WTC11 (cell line): ENCODE measurements around the gene ALOX12. TPM values are rescaled to one million over a fixed set of nuclear protein-coding genes. Genes with fewer than 3 reads are reported as not detected.

ENCODE experiments used
- ATAC-seq: fragments of 200-7000 bp; cut with Tn5 transposase; 2 replicates; pipeline ENCODE4 v1.10.0; 2021; ENCODE audit warnings: mild to moderate bottlenecking, moderate library complexity
- CTCF ChIA-PET: fragments of 300-600 bp; sonication (Branson Sonifier 250); formaldehyde crosslinking; loops from one replicate; lab custom pipeline; 2021; ENCODE audit warnings: antibody characterized with exemption; lab: Charles Lee
- POLR2A ChIA-PET: fragments of 350-600 bp; sonication (Branson Sonifier 250); formaldehyde crosslinking; loops from one replicate; lab custom pipeline; 2021; ENCODE audit warnings: antibody characterized with exemption; lab: Charles Lee
- DNase-seq: peaks from one replicate; pipeline ENCODE4 v3.0.0; 2021; ENCODE audit warnings: low spot score
- H3K27ac Mint-ChIP-seq: 2 replicates; pipeline ENCODE4 v1.8.0; 2021; ENCODE audit warnings: mixed read lengths
- H3K27me3 Mint-ChIP-seq: 2 replicates; pipeline ENCODE4 v1.8.0; 2021; ENCODE audit warnings: low read depth, mild to moderate bottlenecking, moderate library complexity, mixed read lengths
- H3K36me3 Mint-ChIP-seq: 2 replicates; pipeline ENCODE4 v1.8.0; 2021; ENCODE audit warnings: mixed read lengths
- H3K4me1 Mint-ChIP-seq: 2 replicates; pipeline ENCODE4 v1.8.0; 2022; ENCODE audit warnings: mixed read lengths
- H3K4me3 Mint-ChIP-seq: 2 replicates; pipeline ENCODE4 v1.8.0; 2021; ENCODE audit warnings: mild to moderate bottlenecking, moderate library complexity, mixed read lengths
- H3K9me3 Mint-ChIP-seq: 2 replicates; pipeline ENCODE4 v1.8.0; 2021; ENCODE audit warnings: mixed read lengths
- CREM ChIP-seq: sonication (generic); formaldehyde crosslinking; IDR thresholded peaks from 2 replicates; pipeline ENCODE4 v1.8.1; 2022; ENCODE audit warnings: mild to moderate bottlenecking, missing genetic modification reagents, moderate library complexity
- EMX1 ChIP-seq: fragments of 250-450 bp; sonication (Bioruptor Pico); IDR thresholded peaks from 2 replicates; pipeline ENCODE4 v1.8.0; 2021; ENCODE audit warnings: mild to moderate bottlenecking
- GRHL2 ChIP-seq: fragments of 250-450 bp; sonication (Bioruptor Pico); IDR thresholded peaks from 2 replicates; pipeline ENCODE4 v1.8.0; 2022; ENCODE audit warnings: mild to moderate bottlenecking, moderate library complexity; ENCODE audit not compliant: insufficient replicate concordance, severe bottlenecking
- KAT7 ChIP-seq: sonication (generic); formaldehyde crosslinking; IDR thresholded peaks from 2 replicates; pipeline ENCODE4 v1.8.1; 2023; ENCODE audit warnings: missing genetic modification reagents, mild to moderate bottlenecking, borderline replicate concordance
- NR3C1 ChIP-seq: sonication (generic); formaldehyde crosslinking; conservative IDR thresholded peaks from 2 replicates; pipeline ENCODE4 v1.8.1; 2023; ENCODE audit warnings: low read depth, mild to moderate bottlenecking, missing genetic modification reagents
- PRRX2 ChIP-seq: fragments of 250-450 bp; sonication (Bioruptor Pico); IDR thresholded peaks from 2 replicates; pipeline ENCODE4 v1.8.0; 2021; ENCODE audit warnings: mild to moderate bottlenecking
- RORB ChIP-seq: fragments of 250-450 bp; sonication (Bioruptor Pico); IDR thresholded peaks from 2 replicates; pipeline ENCODE4 v1.9.0; 2021; ENCODE audit warnings: mild to moderate bottlenecking
- SMAD4 ChIP-seq: sonication (generic); formaldehyde crosslinking; IDR thresholded peaks from 2 replicates; pipeline ENCODE4 v1.8.0; 2022; ENCODE audit warnings: mild to moderate bottlenecking, missing genetic modification reagents
- TCF7 ChIP-seq: sonication (generic); formaldehyde crosslinking; IDR thresholded peaks from 2 replicates; pipeline ENCODE4 v1.8.0; 2022; ENCODE audit warnings: mild to moderate bottlenecking, low read depth, missing genetic modification reagents, moderate library complexity
- TEAD4 ChIP-seq: sonication (generic); formaldehyde crosslinking; IDR thresholded peaks from 2 replicates; pipeline ENCODE4 v1.8.0; 2022; ENCODE audit warnings: mild to moderate bottlenecking, missing genetic modification reagents
- TP53 ChIP-seq: sonication (generic); formaldehyde crosslinking; IDR thresholded peaks from 2 replicates; pipeline ENCODE4 v1.8.1; 2023; ENCODE audit warnings: mild to moderate bottlenecking, missing genetic modification reagents
- ZNF232 ChIP-seq: sonication (generic); formaldehyde crosslinking; IDR thresholded peaks from 2 replicates; pipeline ENCODE4 v1.8.0; 2022; ENCODE audit warnings: mild to moderate bottlenecking, missing genetic modification reagents
- total RNA-seq: library from RNA; stranded (reverse); gene quantifications from 3 replicates; pipeline ENCODE4 v1.2.3, GENCODE V29; 2021
- TF ChIP-seq, protein P1 (sequence below): sonication (generic); formaldehyde crosslinking; IDR thresholded peaks from 2 replicates; pipeline ENCODE4 v1.8.1; 2022; ENCODE audit warnings: low read depth, mild to moderate bottlenecking, moderate library complexity, missing genetic modification reagents, borderline replicate concordance
- TF ChIP-seq, protein P2 (sequence below): fragments of 250-450 bp; sonication (Bioruptor Pico); IDR thresholded peaks from 2 replicates; pipeline ENCODE4 v2.1.2; 2022; ENCODE audit warnings: mild to moderate bottlenecking, moderate library complexity
- TF ChIP-seq, protein P3 (sequence below): sonication (generic); formaldehyde crosslinking; IDR thresholded peaks from 2 replicates; pipeline ENCODE4 v1.8.1; 2023; ENCODE audit warnings: mild to moderate bottlenecking, moderate library complexity, missing genetic modification reagents
- TF ChIP-seq, protein P4 (sequence below): sonication (generic); formaldehyde crosslinking; conservative IDR thresholded peaks from 2 replicates; pipeline ENCODE4 v1.8.1; 2022; ENCODE audit warnings: mild to moderate bottlenecking, missing genetic modification reagents
- TF ChIP-seq, protein P5 (sequence below): sonication (generic); formaldehyde crosslinking; conservative IDR thresholded peaks from 2 replicates; pipeline ENCODE4 v1.8.1; 2023; ENCODE audit warnings: mild to moderate bottlenecking, low read depth, missing genetic modification reagents, moderate library complexity
- TF ChIP-seq, protein P6 (sequence below): sonication (generic); formaldehyde crosslinking; IDR thresholded peaks from 2 replicates; pipeline ENCODE4 v1.8.1; 2023; ENCODE audit warnings: mild to moderate bottlenecking, missing genetic modification reagents
- TF ChIP-seq, protein P7 (sequence below): sonication (generic); formaldehyde crosslinking; IDR thresholded peaks from 2 replicates; pipeline ENCODE4 v1.8.1; 2023; ENCODE audit warnings: mild to moderate bottlenecking, missing genetic modification reagents

Gene ALOX12
- total RNA-seq, 1 experiment from 2014 or later = 1.9 TPM

DNA sequence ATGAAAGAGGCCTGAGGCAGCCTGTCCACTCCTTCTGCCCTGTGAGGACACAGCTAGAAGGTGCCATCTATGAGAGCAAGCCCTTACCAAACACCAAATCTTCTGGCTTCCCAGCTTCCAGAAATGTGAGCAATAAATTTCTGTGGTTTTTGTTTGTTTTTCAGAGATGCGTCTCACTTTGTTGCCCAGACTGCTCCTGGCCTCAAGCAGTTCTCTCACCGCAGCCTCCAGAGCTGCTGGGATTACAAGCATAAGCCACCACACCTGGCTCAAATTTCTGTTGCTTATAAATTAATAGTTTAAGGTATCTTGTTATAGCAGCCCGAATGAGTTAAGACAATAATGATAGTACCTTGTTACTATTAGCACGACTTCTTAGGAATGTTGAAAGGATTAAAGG lies 60.5 kb downstream of the ALOX12 start (continued):
- TF ChIP-seq, protein P1, sequence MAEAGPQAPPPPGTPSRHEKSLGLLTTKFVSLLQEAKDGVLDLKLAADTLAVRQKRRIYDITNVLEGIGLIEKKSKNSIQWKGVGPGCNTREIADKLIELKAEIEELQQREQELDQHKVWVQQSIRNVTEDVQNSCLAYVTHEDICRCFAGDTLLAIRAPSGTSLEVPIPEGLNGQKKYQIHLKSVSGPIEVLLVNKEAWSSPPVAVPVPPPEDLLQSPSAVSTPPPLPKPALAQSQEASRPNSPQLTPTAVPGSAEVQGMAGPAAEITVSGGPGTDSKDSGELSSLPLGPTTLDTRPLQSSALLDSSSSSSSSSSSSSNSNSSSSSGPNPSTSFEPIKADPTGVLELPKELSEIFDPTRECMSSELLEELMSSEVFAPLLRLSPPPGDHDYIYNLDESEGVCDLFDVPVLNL (CRISPR knock-in tag) = no peak
- no peak for TF ChIP-seq EMX1
- no peak for TF ChIP-seq GRHL2
- TF ChIP-seq TP53 (CRISPR knock-in tag) = no peak
- TF ChIP-seq TEAD4 = no peak
- no peak for TF ChIP-seq ZNF232 (CRISPR knock-in tag)
- TF ChIP-seq, protein P2, sequence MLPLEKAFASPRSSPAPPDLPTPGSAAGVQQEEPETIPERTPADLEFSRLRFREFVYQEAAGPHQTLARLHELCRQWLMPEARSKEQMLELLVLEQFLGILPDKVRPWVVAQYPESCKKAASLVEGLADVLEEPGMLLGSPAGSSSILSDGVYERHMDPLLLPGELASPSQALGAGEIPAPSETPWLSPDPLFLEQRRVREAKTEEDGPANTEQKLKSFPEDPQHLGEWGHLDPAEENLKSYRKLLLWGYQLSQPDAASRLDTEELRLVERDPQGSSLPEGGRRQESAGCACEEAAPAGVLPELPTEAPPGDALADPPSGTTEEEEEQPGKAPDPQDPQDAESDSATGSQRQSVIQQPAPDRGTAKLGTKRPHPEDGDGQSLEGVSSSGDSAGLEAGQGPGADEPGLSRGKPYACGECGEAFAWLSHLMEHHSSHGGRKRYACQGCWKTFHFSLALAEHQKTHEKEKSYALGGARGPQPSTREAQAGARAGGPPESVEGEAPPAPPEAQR (CRISPR knock-in tag) = no peak
- TF ChIP-seq RORB = no peak
- TF ChIP-seq, protein P3, sequence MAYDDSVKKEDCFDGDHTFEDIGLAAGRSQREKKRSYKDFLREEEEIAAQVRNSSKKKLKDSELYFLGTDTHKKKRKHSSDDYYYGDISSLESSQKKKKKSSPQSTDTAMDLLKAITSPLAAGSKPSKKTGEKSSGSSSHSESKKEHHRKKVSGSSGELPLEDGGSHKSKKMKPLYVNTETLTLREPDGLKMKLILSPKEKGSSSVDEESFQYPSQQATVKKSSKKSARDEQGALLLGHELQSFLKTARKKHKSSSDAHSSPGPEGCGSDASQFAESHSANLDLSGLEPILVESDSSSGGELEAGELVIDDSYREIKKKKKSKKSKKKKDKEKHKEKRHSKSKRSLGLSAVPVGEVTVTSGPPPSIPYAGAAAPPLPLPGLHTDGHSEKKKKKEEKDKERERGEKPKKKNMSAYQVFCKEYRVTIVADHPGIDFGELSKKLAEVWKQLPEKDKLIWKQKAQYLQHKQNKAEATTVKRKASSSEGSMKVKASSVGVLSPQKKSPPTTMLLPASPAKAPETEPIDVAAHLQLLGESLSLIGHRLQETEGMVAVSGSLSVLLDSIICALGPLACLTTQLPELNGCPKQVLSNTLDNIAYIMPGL (CRISPR knock-in tag) = no peak
- TF ChIP-seq, protein P4, sequence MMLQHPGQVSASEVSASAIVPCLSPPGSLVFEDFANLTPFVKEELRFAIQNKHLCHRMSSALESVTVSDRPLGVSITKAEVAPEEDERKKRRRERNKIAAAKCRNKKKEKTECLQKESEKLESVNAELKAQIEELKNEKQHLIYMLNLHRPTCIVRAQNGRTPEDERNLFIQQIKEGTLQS (CRISPR knock-in tag) = no peak

DNA sequence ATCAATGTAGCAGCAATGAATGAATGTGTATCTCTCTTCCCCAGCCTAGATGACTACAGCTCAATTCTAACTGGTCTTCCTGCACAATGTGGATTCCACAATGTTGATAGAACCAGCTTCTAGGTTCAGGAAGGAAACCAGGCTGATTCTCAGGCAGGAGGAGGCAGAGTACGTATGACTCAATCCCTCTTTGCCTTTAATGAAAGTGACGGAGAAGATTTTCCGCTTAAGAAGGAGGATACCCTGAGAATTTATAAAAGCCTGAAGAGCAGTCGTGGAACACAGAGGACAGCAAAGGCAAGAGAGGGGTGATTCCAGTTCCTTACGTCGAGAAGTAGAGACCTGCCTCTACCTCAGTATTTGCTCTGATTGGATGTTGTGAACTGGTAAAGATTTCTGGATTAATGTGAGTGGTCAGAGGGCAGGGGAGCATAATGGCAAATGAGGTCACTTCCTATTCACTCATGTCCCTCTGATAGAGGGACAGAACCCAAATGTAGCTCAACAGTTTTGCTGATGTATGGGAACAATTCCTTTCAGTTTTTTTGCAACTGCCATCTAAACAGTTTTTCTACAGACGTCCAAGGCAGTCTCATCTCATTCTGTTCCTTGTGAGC lies 63.1 kb downstream of the ALOX12 start:
- ATAC-seq (no peak), DNase-seq (no peak)
- Mint-ChIP-seq H3K4me3 (no peak overlapping the region), H3K4me1 (peaks cover 6% of the 10 kb centered on the region), H3K9me3 (no peaks in the 10 kb centered on the region), H3K27me3 (peaks cover 26% of the 10 kb centered on the region), H3K27ac (no peak overlapping the region), H3K36me3 (no peaks in the 10 kb centered on the region)
- ChIA-PET CTCF (no interaction called here), POLR2A (interaction anchor here (0.6 kb wide), 1 partner anchor 11 kb away, joined by 3 read pairs; no protein-coding TSS in a partner anchor)
- no peak for TF ChIP-seq PRRX2 (CRISPR knock-in tag)
- TF ChIP-seq ZNF232 (CRISPR knock-in tag) = no peak
- no peak for TF ChIP-seq NR3C1 (CRISPR knock-in tag)
- TF ChIP-seq TCF7 = no peak
- TF ChIP-seq, protein P5, sequence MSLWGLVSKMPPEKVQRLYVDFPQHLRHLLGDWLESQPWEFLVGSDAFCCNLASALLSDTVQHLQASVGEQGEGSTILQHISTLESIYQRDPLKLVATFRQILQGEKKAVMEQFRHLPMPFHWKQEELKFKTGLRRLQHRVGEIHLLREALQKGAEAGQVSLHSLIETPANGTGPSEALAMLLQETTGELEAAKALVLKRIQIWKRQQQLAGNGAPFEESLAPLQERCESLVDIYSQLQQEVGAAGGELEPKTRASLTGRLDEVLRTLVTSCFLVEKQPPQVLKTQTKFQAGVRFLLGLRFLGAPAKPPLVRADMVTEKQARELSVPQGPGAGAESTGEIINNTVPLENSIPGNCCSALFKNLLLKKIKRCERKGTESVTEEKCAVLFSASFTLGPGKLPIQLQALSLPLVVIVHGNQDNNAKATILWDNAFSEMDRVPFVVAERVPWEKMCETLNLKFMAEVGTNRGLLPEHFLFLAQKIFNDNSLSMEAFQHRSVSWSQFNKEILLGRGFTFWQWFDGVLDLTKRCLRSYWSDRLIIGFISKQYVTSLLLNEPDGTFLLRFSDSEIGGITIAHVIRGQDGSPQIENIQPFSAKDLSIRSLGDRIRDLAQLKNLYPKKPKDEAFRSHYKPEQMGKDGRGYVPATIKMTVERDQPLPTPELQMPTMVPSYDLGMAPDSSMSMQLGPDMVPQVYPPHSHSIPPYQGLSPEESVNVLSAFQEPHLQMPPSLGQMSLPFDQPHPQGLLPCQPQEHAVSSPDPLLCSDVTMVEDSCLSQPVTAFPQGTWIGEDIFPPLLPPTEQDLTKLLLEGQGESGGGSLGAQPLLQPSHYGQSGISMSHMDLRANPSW (CRISPR knock-in tag) = no peak
- TF ChIP-seq, protein P6, sequence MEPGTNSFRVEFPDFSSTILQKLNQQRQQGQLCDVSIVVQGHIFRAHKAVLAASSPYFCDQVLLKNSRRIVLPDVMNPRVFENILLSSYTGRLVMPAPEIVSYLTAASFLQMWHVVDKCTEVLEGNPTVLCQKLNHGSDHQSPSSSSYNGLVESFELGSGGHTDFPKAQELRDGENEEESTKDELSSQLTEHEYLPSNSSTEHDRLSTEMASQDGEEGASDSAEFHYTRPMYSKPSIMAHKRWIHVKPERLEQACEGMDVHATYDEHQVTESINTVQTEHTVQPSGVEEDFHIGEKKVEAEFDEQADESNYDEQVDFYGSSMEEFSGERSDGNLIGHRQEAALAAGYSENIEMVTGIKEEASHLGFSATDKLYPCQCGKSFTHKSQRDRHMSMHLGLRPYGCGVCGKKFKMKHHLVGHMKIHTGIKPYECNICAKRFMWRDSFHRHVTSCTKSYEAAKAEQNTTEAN (CRISPR knock-in tag) = no peak
- no peak for TF ChIP-seq SMAD4 (CRISPR knock-in tag)
- TF ChIP-seq CREM = no peak
- TF ChIP-seq, protein P7, sequence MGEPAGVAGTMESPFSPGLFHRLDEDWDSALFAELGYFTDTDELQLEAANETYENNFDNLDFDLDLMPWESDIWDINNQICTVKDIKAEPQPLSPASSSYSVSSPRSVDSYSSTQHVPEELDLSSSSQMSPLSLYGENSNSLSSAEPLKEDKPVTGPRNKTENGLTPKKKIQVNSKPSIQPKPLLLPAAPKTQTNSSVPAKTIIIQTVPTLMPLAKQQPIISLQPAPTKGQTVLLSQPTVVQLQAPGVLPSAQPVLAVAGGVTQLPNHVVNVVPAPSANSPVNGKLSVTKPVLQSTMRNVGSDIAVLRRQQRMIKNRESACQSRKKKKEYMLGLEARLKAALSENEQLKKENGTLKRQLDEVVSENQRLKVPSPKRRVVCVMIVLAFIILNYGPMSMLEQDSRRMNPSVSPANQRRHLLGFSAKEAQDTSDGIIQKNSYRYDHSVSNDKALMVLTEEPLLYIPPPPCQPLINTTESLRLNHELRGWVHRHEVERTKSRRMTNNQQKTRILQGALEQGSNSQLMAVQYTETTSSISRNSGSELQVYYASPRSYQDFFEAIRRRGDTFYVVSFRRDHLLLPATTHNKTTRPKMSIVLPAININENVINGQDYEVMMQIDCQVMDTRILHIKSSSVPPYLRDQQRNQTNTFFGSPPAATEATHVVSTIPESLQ (CRISPR knock-in tag) = no peak
- TF ChIP-seq KAT7 (CRISPR knock-in tag) = no peak
